ENCODE measurements around the gene GNB1L. TPM values are rescaled to one million over a fixed set of nuclear protein-coding genes. Genes with fewer than 3 reads are reported as not detected.

The GNB1L gene
- polyA plus RNA-seq, 1 donor from 2014 or later: 16.5 TPM

DNA sequence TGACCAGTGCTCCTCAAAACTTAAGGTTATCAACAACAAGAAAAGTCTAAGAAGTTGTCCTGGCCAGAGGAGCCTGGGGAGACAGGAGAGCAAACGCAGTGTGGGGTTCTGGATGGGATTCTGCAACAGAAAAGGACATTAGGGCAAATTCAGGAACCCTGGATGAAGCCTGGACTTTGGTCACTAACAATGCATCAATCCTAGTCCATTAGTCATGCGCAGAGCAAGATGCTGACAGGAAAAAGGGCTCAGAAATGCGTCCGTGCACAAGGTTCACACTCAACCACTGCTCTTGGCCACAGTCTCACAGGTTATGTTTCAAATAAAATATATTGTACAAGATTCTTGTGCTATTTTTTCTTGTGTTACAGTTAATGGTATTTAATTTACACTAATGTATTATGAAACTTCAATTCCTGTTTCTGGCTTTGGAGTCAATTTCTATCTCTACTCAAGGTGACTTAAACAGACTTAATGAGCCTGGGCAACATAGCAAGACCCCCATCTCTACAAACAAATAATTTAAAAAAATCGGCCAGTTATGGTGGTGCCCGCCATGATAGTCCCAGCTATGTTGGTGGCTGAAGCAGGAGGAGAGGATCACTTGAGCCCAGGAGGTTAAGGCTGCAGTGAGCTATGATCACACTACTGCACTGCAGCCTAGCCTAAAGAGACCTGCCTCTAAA, 13.6 kb downstream of the GNB1L start:
- Histone ChIP-seq H3K9me2 (ENCODE audit: insufficient read depth, low read length) (no peaks in the 10 kb centered on the region), H3K79me2 (replicated peaks; ENCODE audit: insufficient read depth, low read length) (no peaks in the 10 kb centered on the region), H4K20me1 (ENCODE audit: insufficient read depth) (no peaks in the 10 kb centered on the region), H3K36me3 (ENCODE audit: insufficient read depth, low read length) (no peaks in the 10 kb centered on the region), H3F3A (ENCODE audit: insufficient read depth, low read length, poor library complexity, severe bottlenecking) (no peaks in the 10 kb centered on the region), H3K27me3 (ENCODE audit: insufficient read depth, low read depth, low read length) (no peaks in the 10 kb centered on the region), H3K27ac (ENCODE audit: low read length) (no peak overlapping the region), H3K9ac (ENCODE audit: low read length) (no peak overlapping the region), H3K4me3 (ENCODE audit: low read length) (no peak overlapping the region), H3K9me3 (ENCODE audit: low read length) (no peaks in the 10 kb centered on the region), H3K4me2 (ENCODE audit: low read length) (no peak overlapping the region), H2AFZ (ENCODE audit: low read depth, low read length) (no peak overlapping the region)
- no peak for TF ChIP-seq TAF1 (IDR thresholded peaks at IDR 0.05; ENCODE audit: low read depth)
- TF ChIP-seq RAD21 (conservative IDR thresholded peaks at IDR 0.05): no peak
- no peak for TF ChIP-seq EP300 (conservative IDR thresholded peaks at IDR 0.05; ENCODE audit: poor library complexity, severe bottlenecking)
- TF ChIP-seq, protein P1, sequence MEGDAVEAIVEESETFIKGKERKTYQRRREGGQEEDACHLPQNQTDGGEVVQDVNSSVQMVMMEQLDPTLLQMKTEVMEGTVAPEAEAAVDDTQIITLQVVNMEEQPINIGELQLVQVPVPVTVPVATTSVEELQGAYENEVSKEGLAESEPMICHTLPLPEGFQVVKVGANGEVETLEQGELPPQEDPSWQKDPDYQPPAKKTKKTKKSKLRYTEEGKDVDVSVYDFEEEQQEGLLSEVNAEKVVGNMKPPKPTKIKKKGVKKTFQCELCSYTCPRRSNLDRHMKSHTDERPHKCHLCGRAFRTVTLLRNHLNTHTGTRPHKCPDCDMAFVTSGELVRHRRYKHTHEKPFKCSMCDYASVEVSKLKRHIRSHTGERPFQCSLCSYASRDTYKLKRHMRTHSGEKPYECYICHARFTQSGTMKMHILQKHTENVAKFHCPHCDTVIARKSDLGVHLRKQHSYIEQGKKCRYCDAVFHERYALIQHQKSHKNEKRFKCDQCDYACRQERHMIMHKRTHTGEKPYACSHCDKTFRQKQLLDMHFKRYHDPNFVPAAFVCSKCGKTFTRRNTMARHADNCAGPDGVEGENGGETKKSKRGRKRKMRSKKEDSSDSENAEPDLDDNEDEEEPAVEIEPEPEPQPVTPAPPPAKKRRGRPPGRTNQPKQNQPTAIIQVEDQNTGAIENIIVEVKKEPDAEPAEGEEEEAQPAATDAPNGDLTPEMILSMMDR (IDR thresholded peaks at IDR 0.05; ENCODE audit: poor library complexity, severe bottlenecking): no peak
- no peak for TF ChIP-seq SMC3 (conservative IDR thresholded peaks at IDR 0.05; ENCODE audit: poor library complexity)
- no peak for TF ChIP-seq POLR2AphosphoS5 (IDR thresholded peaks at IDR 0.05)
- TF ChIP-seq EZH2 (IDR thresholded peaks at IDR 0.05; ENCODE audit: borderline replicate concordance, insufficient read depth, low read length, poor library complexity, severe bottlenecking): no peak
- no peak for TF ChIP-seq MXI1 (conservative IDR thresholded peaks at IDR 0.05; ENCODE audit: poor library complexity, severe bottlenecking)
- TF ChIP-seq, protein P2, sequence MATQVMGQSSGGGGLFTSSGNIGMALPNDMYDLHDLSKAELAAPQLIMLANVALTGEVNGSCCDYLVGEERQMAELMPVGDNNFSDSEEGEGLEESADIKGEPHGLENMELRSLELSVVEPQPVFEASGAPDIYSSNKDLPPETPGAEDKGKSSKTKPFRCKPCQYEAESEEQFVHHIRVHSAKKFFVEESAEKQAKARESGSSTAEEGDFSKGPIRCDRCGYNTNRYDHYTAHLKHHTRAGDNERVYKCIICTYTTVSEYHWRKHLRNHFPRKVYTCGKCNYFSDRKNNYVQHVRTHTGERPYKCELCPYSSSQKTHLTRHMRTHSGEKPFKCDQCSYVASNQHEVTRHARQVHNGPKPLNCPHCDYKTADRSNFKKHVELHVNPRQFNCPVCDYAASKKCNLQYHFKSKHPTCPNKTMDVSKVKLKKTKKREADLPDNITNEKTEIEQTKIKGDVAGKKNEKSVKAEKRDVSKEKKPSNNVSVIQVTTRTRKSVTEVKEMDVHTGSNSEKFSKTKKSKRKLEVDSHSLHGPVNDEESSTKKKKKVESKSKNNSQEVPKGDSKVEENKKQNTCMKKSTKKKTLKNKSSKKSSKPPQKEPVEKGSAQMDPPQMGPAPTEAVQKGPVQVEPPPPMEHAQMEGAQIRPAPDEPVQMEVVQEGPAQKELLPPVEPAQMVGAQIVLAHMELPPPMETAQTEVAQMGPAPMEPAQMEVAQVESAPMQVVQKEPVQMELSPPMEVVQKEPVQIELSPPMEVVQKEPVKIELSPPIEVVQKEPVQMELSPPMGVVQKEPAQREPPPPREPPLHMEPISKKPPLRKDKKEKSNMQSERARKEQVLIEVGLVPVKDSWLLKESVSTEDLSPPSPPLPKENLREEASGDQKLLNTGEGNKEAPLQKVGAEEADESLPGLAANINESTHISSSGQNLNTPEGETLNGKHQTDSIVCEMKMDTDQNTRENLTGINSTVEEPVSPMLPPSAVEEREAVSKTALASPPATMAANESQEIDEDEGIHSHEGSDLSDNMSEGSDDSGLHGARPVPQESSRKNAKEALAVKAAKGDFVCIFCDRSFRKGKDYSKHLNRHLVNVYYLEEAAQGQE (IDR thresholded peaks at IDR 0.05; ENCODE audit: borderline replicate concordance): no peak

DNA sequence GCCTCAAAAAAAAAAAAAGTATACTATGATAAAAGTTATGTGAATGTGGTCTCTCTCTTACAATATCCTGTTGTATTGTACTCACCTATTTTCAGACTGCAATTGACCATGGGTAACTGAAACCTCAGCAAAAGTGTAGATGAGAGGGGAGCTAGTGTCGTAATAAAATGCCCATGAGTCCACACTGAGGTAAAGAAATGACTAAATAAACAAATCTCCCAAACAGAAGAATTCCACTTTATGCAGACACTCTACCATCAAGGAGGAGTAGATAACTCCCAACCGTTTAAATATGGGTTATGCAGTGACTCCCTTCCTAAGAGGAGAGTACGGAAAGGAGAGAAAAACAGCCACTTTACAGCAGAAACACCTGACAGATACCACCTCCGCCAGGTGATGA, 14.6 kb downstream of the GNB1L start:
- Histone ChIP-seq H2AFZ (ENCODE audit: low read depth, low read length) (no peak overlapping the region), H3K79me2 (replicated peaks; ENCODE audit: insufficient read depth, low read length) (no peaks in the 10 kb centered on the region), H3K36me3 (ENCODE audit: insufficient read depth, low read length) (no peaks in the 10 kb centered on the region), H3K9me2 (ENCODE audit: insufficient read depth, low read length) (no peaks in the 10 kb centered on the region), H3K9ac (ENCODE audit: low read length) (no peak overlapping the region), H3F3A (ENCODE audit: insufficient read depth, low read length, poor library complexity, severe bottlenecking) (no peaks in the 10 kb centered on the region), H3K4me2 (ENCODE audit: low read length) (no peak overlapping the region), H3K4me3 (ENCODE audit: low read length) (no peak overlapping the region), H3K27ac (ENCODE audit: low read length) (no peak overlapping the region), H3K9me3 (ENCODE audit: low read length) (no peaks in the 10 kb centered on the region), H4K20me1 (ENCODE audit: insufficient read depth) (no peaks in the 10 kb centered on the region), H3K27me3 (ENCODE audit: insufficient read depth, low read depth, low read length) (no peaks in the 10 kb centered on the region)
- TF ChIP-seq MXI1 (conservative IDR thresholded peaks at IDR 0.05; ENCODE audit: poor library complexity, severe bottlenecking): no peak
- no peak for TF ChIP-seq TAF1 (IDR thresholded peaks at IDR 0.05; ENCODE audit: low read depth)
- TF ChIP-seq RAD21 (conservative IDR thresholded peaks at IDR 0.05): no peak
- TF ChIP-seq, protein P1 (IDR thresholded peaks at IDR 0.05; ENCODE audit: poor library complexity, severe bottlenecking): no peak
- TF ChIP-seq EZH2 (IDR thresholded peaks at IDR 0.05; ENCODE audit: borderline replicate concordance, insufficient read depth, low read length, poor library complexity, severe bottlenecking): no peak
- no peak for TF ChIP-seq EP300 (conservative IDR thresholded peaks at IDR 0.05; ENCODE audit: poor library complexity, severe bottlenecking)
